ENCODE results near the gene PAPPA2.

DNA sequence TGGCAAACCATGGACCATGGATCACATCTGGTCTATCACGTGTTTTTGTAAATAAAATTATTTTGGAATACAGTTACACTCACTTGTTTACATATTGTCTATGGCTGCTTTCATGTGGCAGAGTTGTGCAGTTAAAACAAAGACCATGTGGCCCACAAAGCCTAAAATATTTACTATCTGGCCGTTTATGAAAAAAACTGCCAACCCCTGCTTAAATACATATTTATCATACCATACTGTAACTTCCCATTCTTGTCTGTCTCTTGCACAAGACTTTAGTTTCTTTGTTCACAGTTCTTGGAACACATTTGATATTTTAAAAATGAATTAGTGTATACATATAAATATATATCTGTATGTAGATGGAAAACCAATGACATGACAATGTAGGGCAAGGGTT is 141.5 kb downstream of the PAPPA2 start:
- TF ChIP-seq POLR2A (IDR thresholded peaks at IDR 0.05; ENCODE audit: low read length) (no peak), GATA1 (IDR thresholded peaks at IDR 0.05; ENCODE audit: low read depth, low read length) (no peak)
